LoVo (cell line): Measurements from ENCODE around the gene ZBTB20.
"Not testable (repeated sequence)": the region's sequence is repeated elsewhere in the genome, so short reads cannot be mapped to it uniquely, and the experiment has no call there.

Experiments
- DNase-seq: peaks from one replicate; pipeline ENCODE4 v3.0.0-alpha.2; 2016; ENCODE audit warnings: low spot score

ZBTB20 gene

GRCh38 chr3:115147329-115148141, 447 bp upstream of the ZBTB20 start:
- peak; percentile 96 for DNase-seq

- peak; percentile 56 for DNase-seq
These were observed 1.1 kb downstream of the ZBTB20 start for GRCh38 chr3:115146032-115146417.

GRCh38 chr3:115141033-115141757, 5.9 kb downstream of the ZBTB20 start:
- DNase-seq, result no peak

- no peak for DNase-seq
These were observed 8.0 kb downstream of the ZBTB20 start for GRCh38 chr3:115139072-115139471.

- no peak for DNase-seq
These were observed 12.3 kb downstream of the ZBTB20 start for GRCh38 chr3:115134648-115135347.

GRCh38 chr3:115127208-115127607, 19.9 kb downstream of the ZBTB20 start:
- DNase-seq, result no peak

- no peak for DNase-seq
These were observed 26.5 kb downstream of the ZBTB20 start for GRCh38 chr3:115120597-115120996.

- no peak for DNase-seq
These were observed 33.7 kb downstream of the ZBTB20 start for GRCh38 chr3:115113367-115113766.

GRCh38 chr3:115111632-115112031, 35.5 kb downstream of the ZBTB20 start:
- no peak for DNase-seq

GRCh38 chr3:115110830-115111229, 36.3 kb downstream of the ZBTB20 start:
- no peak for DNase-seq

GRCh38 chr3:115110066-115110465, 37.0 kb downstream of the ZBTB20 start:
- DNase-seq, result not testable (repeated sequence)

GRCh38 chr3:115108614-115109013, 38.5 kb downstream of the ZBTB20 start:
- DNase-seq, result no peak

GRCh38 chr3:115102046-115102445, 45.0 kb downstream of the ZBTB20 start:
- DNase-seq, result no peak

- no peak for DNase-seq
These were observed 46.3 kb downstream of the ZBTB20 start for GRCh38 chr3:115100806-115101205.

- DNase-seq, result no peak
These were observed 47.0 kb downstream of the ZBTB20 start for GRCh38 chr3:115099986-115100571.

GRCh38 chr3:115099134-115099985, 47.7 kb downstream of the ZBTB20 start:
- DNase-seq, result no peak

- no peak for DNase-seq
These were observed 48.6 kb downstream of the ZBTB20 start for GRCh38 chr3:115098354-115099073.

- DNase-seq, result no peak
These were observed 51.9 kb downstream of the ZBTB20 start for GRCh38 chr3:115095236-115095635.

- peak; percentile 21 for DNase-seq
These were observed 54.8 kb downstream of the ZBTB20 start for GRCh38 chr3:115092220-115092791.

GRCh38 chr3:115090712-115091111, 56.4 kb downstream of the ZBTB20 start:
- DNase-seq, result no peak
